ENCODE measurements around the gene EFCAB13.
A peak's percentile ranks its signal among the peaks of the same experiment; 100 is the strongest.

Gene EFCAB13

DNA sequence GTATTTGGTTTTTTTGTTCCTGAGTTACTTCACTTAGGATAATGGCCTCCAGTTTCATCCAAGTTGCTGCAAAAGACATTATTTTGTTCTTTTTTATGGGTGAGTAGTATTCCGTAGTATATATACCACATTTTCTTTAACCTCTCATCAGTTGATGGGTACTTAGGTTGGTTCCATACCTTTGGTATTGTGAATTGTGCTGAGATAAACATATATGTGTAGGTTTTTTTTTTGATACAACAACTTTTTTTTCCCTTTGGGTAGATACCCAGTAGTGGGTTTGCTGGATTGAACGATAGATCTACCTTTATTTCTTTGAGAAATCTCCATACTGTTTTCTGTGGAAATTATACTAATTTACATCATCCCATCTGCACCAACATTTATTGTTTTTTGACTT lies 6.8 kb downstream of the EFCAB13 start:
- Histone ChIP-seq H3K27ac (ENCODE audit: extremely low read depth, low read depth, low read length) (no peak overlapping the region), H3K4me3 (ENCODE audit: low read depth, low read length) (no peak overlapping the region), H3K4me1 (ENCODE audit: control insufficient read depth, insufficient read depth, low read length) (no peaks in the 10 kb centered on the region), H3K9me3 (ENCODE audit: control insufficient read depth, insufficient read depth, low read depth, low read length) (no peaks in the 10 kb centered on the region), H3K36me3 (ENCODE audit: control insufficient read depth in 2 of 2, insufficient read depth in 1 of 2, low read length in 2 of 2) (no peaks in the 10 kb centered on the region)
- TF ChIP-seq, protein P1, sequence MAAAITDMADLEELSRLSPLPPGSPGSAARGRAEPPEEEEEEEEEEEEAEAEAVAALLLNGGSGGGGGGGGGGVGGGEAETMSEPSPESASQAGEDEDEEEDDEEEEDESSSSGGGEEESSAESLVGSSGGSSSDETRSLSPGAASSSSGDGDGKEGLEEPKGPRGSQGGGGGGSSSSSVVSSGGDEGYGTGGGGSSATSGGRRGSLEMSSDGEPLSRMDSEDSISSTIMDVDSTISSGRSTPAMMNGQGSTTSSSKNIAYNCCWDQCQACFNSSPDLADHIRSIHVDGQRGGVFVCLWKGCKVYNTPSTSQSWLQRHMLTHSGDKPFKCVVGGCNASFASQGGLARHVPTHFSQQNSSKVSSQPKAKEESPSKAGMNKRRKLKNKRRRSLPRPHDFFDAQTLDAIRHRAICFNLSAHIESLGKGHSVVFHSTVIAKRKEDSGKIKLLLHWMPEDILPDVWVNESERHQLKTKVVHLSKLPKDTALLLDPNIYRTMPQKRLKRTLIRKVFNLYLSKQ (tag by site-specific recombination; IDR thresholded peaks at IDR 0.05; ENCODE audit: borderline replicate concordance): no peak
- TF ChIP-seq ZNF146 (tag by site-specific recombination; IDR thresholded peaks at IDR 0.05): peak; percentile 50; the same call in 1 of the 2 replicates
- TF ChIP-seq ZNF747 (tag by site-specific recombination; IDR thresholded peaks at IDR 0.05): no peak
- ChIA-PET POLR2A (no interaction called here), CTCF (interaction anchor here (0.6 to 3.5 kb wide), 2 partner anchors 15 to 329 kb away, joined by 4 to 14 read pairs; no protein-coding TSS in a partner anchor)

DNA sequence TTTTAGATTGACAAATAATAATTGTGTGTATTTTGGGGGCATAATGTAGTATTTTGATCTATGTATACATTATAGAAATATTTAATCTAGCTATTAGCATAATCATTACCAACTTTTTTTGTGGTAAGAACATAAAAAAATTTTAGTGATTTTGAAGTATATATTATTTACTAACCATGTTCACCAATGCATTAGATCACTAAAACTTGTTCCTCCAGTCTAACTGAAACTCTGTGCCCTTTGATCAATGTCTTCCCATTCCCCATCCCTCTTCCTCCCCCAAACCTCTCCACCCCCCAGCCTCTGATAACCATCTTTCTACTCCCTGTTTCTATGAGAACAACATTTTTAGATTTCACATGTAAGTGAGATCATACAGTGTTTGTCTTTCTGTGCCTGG lies 8.5 kb downstream of the EFCAB13 start:
- Histone ChIP-seq H3K4me1 (ENCODE audit: control insufficient read depth, insufficient read depth, low read length) (no peaks in the 10 kb centered on the region), H3K9me3 (ENCODE audit: control insufficient read depth, insufficient read depth, low read depth, low read length) (no peaks in the 10 kb centered on the region), H3K4me3 (ENCODE audit: low read depth, low read length) (no peak overlapping the region), H3K36me3 (ENCODE audit: control insufficient read depth in 2 of 2, insufficient read depth in 1 of 2, low read length in 2 of 2) (no peaks in the 10 kb centered on the region), H3K27ac (ENCODE audit: extremely low read depth, low read depth, low read length) (no peak overlapping the region)
- ChIA-PET CTCF (interaction anchor here (0.6 to 0.7 kb wide), 2 partner anchors 49 to 284 kb away, joined by 3 read pairs; no protein-coding TSS in a partner anchor), POLR2A (no interaction called here)
- TF ChIP-seq, protein P2, sequence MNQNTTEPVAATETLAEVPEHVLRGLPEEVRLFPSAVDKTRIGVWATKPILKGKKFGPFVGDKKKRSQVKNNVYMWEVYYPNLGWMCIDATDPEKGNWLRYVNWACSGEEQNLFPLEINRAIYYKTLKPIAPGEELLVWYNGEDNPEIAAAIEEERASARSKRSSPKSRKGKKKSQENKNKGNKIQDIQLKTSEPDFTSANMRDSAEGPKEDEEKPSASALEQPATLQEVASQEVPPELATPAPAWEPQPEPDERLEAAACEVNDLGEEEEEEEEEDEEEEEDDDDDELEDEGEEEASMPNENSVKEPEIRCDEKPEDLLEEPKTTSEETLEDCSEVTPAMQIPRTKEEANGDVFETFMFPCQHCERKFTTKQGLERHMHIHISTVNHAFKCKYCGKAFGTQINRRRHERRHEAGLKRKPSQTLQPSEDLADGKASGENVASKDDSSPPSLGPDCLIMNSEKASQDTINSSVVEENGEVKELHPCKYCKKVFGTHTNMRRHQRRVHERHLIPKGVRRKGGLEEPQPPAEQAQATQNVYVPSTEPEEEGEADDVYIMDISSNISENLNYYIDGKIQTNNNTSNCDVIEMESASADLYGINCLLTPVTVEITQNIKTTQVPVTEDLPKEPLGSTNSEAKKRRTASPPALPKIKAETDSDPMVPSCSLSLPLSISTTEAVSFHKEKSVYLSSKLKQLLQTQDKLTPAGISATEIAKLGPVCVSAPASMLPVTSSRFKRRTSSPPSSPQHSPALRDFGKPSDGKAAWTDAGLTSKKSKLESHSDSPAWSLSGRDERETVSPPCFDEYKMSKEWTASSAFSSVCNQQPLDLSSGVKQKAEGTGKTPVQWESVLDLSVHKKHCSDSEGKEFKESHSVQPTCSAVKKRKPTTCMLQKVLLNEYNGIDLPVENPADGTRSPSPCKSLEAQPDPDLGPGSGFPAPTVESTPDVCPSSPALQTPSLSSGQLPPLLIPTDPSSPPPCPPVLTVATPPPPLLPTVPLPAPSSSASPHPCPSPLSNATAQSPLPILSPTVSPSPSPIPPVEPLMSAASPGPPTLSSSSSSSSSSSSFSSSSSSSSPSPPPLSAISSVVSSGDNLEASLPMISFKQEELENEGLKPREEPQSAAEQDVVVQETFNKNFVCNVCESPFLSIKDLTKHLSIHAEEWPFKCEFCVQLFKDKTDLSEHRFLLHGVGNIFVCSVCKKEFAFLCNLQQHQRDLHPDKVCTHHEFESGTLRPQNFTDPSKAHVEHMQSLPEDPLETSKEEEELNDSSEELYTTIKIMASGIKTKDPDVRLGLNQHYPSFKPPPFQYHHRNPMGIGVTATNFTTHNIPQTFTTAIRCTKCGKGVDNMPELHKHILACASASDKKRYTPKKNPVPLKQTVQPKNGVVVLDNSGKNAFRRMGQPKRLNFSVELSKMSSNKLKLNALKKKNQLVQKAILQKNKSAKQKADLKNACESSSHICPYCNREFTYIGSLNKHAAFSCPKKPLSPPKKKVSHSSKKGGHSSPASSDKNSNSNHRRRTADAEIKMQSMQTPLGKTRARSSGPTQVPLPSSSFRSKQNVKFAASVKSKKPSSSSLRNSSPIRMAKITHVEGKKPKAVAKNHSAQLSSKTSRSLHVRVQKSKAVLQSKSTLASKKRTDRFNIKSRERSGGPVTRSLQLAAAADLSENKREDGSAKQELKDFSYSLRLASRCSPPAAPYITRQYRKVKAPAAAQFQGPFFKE (tag by site-specific recombination; IDR thresholded peaks at IDR 0.05; ENCODE audit: borderline replicate concordance): no peak
- TF ChIP-seq, protein P3, sequence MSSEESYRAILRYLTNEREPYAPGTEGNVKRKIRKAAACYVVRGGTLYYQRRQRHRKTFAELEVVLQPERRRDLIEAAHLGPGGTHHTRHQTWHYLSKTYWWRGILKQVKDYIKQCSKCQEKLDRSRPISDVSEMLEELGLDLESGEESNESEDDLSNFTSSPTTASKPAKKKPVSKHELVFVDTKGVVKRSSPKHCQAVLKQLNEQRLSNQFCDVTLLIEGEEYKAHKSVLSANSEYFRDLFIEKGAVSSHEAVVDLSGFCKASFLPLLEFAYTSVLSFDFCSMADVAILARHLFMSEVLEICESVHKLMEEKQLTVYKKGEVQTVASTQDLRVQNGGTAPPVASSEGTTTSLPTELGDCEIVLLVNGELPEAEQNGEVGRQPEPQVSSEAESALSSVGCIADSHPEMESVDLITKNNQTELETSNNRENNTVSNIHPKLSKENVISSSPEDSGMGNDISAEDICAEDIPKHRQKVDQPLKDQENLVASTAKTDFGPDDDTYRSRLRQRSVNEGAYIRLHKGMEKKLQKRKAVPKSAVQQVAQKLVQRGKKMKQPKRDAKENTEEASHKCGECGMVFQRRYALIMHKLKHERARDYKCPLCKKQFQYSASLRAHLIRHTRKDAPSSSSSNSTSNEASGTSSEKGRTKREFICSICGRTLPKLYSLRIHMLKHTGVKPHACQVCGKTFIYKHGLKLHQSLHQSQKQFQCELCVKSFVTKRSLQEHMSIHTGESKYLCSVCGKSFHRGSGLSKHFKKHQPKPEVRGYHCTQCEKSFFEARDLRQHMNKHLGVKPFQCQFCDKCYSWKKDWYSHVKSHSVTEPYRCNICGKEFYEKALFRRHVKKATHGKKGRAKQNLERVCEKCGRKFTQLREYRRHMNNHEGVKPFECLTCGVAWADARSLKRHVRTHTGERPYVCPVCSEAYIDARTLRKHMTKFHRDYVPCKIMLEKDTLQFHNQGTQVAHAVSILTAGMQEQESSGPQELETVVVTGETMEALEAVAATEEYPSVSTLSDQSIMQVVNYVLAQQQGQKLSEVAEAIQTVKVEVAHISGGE (tag by site-specific recombination; conservative IDR thresholded peaks at IDR 0.05; ENCODE audit: low read depth): no peak
- TF ChIP-seq ZNF157 (tag by site-specific recombination; IDR thresholded peaks at IDR 0.05): no peak
- no peak for TF ChIP-seq ZNF146 (tag by site-specific recombination; IDR thresholded peaks at IDR 0.05)
- no peak for TF ChIP-seq ZNF133 (tag by site-specific recombination; IDR thresholded peaks at IDR 0.05)
- TF ChIP-seq, protein P4, sequence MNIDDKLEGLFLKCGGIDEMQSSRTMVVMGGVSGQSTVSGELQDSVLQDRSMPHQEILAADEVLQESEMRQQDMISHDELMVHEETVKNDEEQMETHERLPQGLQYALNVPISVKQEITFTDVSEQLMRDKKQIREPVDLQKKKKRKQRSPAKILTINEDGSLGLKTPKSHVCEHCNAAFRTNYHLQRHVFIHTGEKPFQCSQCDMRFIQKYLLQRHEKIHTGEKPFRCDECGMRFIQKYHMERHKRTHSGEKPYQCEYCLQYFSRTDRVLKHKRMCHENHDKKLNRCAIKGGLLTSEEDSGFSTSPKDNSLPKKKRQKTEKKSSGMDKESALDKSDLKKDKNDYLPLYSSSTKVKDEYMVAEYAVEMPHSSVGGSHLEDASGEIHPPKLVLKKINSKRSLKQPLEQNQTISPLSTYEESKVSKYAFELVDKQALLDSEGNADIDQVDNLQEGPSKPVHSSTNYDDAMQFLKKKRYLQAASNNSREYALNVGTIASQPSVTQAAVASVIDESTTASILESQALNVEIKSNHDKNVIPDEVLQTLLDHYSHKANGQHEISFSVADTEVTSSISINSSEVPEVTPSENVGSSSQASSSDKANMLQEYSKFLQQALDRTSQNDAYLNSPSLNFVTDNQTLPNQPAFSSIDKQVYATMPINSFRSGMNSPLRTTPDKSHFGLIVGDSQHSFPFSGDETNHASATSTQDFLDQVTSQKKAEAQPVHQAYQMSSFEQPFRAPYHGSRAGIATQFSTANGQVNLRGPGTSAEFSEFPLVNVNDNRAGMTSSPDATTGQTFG (tag by site-specific recombination; IDR thresholded peaks at IDR 0.05; ENCODE audit: borderline replicate concordance): no peak
- TF ChIP-seq ZNF510 (tag by site-specific recombination; IDR thresholded peaks at IDR 0.05; ENCODE audit: insufficient replicate concordance): no peak
- TF ChIP-seq, protein P5, sequence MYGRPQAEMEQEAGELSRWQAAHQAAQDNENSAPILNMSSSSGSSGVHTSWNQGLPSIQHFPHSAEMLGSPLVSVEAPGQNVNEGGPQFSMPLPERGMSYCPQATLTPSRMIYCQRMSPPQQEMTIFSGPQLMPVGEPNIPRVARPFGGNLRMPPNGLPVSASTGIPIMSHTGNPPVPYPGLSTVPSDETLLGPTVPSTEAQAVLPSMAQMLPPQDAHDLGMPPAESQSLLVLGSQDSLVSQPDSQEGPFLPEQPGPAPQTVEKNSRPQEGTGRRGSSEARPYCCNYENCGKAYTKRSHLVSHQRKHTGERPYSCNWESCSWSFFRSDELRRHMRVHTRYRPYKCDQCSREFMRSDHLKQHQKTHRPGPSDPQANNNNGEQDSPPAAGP (tag by site-specific recombination; IDR thresholded peaks at IDR 0.05): no peak
- TF ChIP-seq ZSCAN30 (tag by site-specific recombination; IDR thresholded peaks at IDR 0.05): no peak
- no peak for TF ChIP-seq ZNF266 (tag by site-specific recombination; IDR thresholded peaks at IDR 0.05; ENCODE audit: low read depth)
- TF ChIP-seq ZFP3 (tag by site-specific recombination; IDR thresholded peaks at IDR 0.05; ENCODE audit: low read depth): no peak

Data from HEK293 (cell line).